Tibial nerve (tissue), 4 donors: Measurements from ENCODE around the gene TEX51. TPM values are rescaled to one million over a fixed set of nuclear protein-coding genes. Genes with fewer than 3 reads are reported as not detected.

Source experiments
- DNase-seq, 2 donors: peaks; one replicate each; pipeline ENCODE4 v3.0.0-alpha.2; 2019; ENCODE audit warnings: low spot score in 2 of 2
- H3K27ac ChIP-seq, 4 donors: fragments of 200-600 bp; sonication (generic) in 3 of 4; one replicate each; pipeline ENCODE4 v1.5.1; 2017 to 2019; ENCODE audit warnings: mild to moderate bottlenecking in 1 of 4
- H3K27me3 ChIP-seq, 2 donors: fragments of 200-600 bp; sonication (generic) in 1 of 2; one replicate each; pipeline versions ENCODE4 v1.5.1 to v1.6.0; 2017 to 2019
- H3K36me3 ChIP-seq, 3 donors: fragments of 200-600 bp; sonication (generic); one replicate each; pipeline ENCODE4 v1.5.1; 2018 to 2019
- H3K4me1 ChIP-seq, 4 donors: fragments of 200-600 bp; sonication (generic) in 3 of 4; one replicate each; pipeline ENCODE4 v1.5.1; 2017 to 2019
- H3K4me3 ChIP-seq, 4 donors: fragments of 200-600 bp; sonication (generic) in 3 of 4; one replicate each; pipeline ENCODE4 v1.5.1; 2017 to 2019; ENCODE audit warnings: mild to moderate bottlenecking in 1 of 4, moderate library complexity in 1 of 4
- H3K9me3 ChIP-seq, 4 donors: fragments of 200-600 bp; sonication (generic) in 3 of 4; one replicate each; pipeline ENCODE4 v1.5.1; 2017 to 2019
- CTCF ChIP-seq, 5 experiments: fragments of 200-600 bp in 3 of 5; fragments of 450-650 bp in 2 of 5; sonication (generic) in 3 of 5; IDR thresholded peaks; one replicate each; pipeline ENCODE4 v1.5.1; 2016 to 2019; ENCODE audit warnings: antibody characterized with exemption in 5 of 5, mild to moderate bottlenecking in 3 of 5, moderate library complexity in 2 of 5
- EP300 ChIP-seq, 2 donors: sonication (generic); formaldehyde crosslinking; IDR thresholded peaks; one replicate each; pipeline ENCODE4 v1.6.1; 2017; ENCODE audit warnings: antibody characterized with exemption in 2 of 2, mild to moderate bottlenecking in 1 of 2
- POLR2A ChIP-seq, 2 donors: fragments of 450-650 bp; IDR thresholded peaks; one replicate each; pipeline ENCODE4 v1.6.1; 2017; ENCODE audit warnings: antibody characterized with exemption in 2 of 2, mild to moderate bottlenecking in 2 of 2, moderate library complexity in 2 of 2
- WGBS, 2 donors: methylation state at CpG; one replicate each; pipeline ENCODE4 v1.1.5; 2018; 5-methylcytosine and 5-hydroxymethylcytosine counted together
- total RNA-seq, 4 donors: library from RNA; depleted of rRNA; stranded (reverse); fragments of >200 nt; gene quantifications; one replicate each; pipeline ENCODE4 v1.1.0, GENCODE V29; 2016

Gene TEX51
- total RNA-seq, 4 donors from 2014 or later: not detected

DNA sequence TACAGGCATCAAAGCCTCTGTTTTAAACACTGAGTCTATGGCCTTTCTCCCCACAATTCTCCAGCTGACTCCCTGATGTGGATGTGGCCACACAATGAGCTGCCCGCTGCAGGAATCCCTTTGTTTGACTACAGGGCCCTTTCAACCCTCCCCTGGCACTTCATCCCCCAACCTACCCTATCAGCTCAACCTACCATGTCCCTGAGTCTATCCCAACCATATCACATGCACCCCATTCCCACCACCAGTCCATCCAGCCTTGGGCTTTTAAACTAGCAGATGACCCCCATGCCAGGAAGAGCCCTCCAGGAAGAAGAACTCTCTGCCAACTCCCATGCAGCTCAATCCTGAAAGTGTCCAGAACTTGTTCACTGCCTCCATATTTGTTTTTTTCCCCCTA lies 46.9 kb upstream of the TEX51 start:
- no peaks in the 10 kb centered on the region for H3K36me3 ChIP-seq
- no peak for TF ChIP-seq CTCF (IDR thresholded peaks at IDR 0.05)
- TF ChIP-seq EP300 (IDR thresholded peaks at IDR 0.05): no peak
- no peak for TF ChIP-seq POLR2A (IDR thresholded peaks at IDR 0.05)
- no peak overlapping the region for H3K4me3 ChIP-seq
- no peaks in the 10 kb centered on the region for H3K9me3 ChIP-seq
- 89 to 91% methylated on average over 1 of the region's 1 CpG for WGBS, 2 donors
- no peak for DNase-seq
- no peaks in the 10 kb centered on the region for H3K27me3 ChIP-seq
- H3K4me1 ChIP-seq: no peaks in the 10 kb centered on the region
- H3K27ac ChIP-seq: no peak overlapping the region

DNA sequence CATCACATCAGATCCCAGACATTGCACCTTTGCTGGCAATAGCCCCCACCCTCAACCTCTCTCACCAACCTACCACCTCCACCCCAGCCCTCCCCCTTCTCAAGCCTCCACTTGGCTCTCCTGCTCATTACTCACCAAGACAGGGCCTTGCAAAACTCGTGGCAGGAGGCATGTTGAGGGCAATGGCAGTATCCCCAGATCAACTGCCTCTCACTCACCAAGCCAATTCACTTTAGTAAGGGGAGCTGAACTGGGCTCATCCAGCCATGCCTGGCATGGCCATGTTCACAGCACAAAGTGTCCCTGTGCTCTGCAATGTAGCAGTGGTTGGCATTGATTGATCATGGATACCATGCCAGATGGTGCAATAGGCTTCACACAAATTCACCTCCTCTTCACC lies 46.3 kb upstream of the TEX51 start:
- H3K36me3 ChIP-seq: no peaks in the 10 kb centered on the region
- TF ChIP-seq POLR2A (IDR thresholded peaks at IDR 0.05) (no peak), EP300 (IDR thresholded peaks at IDR 0.05) (no peak), CTCF (IDR thresholded peaks at IDR 0.05) (no peak)
- DNase-seq: no peak
- no peaks in the 10 kb centered on the region for H3K4me1 ChIP-seq
- H3K27ac ChIP-seq: no peak overlapping the region
- no peaks in the 10 kb centered on the region for H3K27me3 ChIP-seq
- no peaks in the 10 kb centered on the region for H3K9me3 ChIP-seq
- H3K4me3 ChIP-seq: no peak overlapping the region
- WGBS, 2 donors: 53 to 71% methylated on average over 1 of the region's 1 CpG

DNA sequence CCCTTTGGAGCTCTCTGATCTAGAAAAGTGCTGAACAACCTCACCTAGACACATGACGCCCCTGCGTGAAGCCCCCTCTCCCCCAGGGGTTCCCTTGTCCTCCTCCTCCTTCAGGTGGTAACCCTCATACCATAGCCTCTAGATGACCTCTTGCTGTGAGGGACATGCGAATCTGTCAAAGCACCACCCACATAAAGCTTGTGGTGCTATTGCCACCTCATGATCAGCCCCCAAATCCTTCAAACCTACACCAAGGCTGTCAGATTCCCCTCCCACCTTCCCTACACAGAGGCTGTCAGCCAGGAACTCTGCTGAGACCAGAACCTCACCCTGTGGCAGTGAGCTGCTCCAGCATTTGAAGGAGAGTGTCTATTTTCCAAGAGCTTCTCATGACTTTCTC lies 43.1 kb upstream of the TEX51 start:
- Histone ChIP-seq H3K4me3 (no peak overlapping the region), H3K27me3 (no peaks in the 10 kb centered on the region), H3K4me1 (no peaks in the 10 kb centered on the region), H3K9me3 (no peaks in the 10 kb centered on the region), H3K36me3 (no peaks in the 10 kb centered on the region), H3K27ac (no peak overlapping the region)
- TF ChIP-seq POLR2A (IDR thresholded peaks at IDR 0.05): no peak
- TF ChIP-seq CTCF (IDR thresholded peaks at IDR 0.05): no peak
- TF ChIP-seq EP300 (IDR thresholded peaks at IDR 0.05): no peak
- 77% methylated on average over 3 of the region's 3 CpGs for WGBS, 2 donors
- no peak for DNase-seq

- no peaks in the 10 kb centered on the region for H3K27me3 ChIP-seq
- WGBS, 2 donors: 70 to 79% methylated on average over 6 of the region's 6 CpGs
- H3K27ac ChIP-seq: no peak overlapping the region
- TF ChIP-seq POLR2A (IDR thresholded peaks at IDR 0.05) (no peak), CTCF (IDR thresholded peaks at IDR 0.05) (no peak), EP300 (IDR thresholded peaks at IDR 0.05) (no peak)
- no peak overlapping the region for H3K4me3 ChIP-seq
- no peaks in the 10 kb centered on the region for H3K36me3 ChIP-seq
- no peak for DNase-seq
- no peaks in the 10 kb centered on the region for H3K9me3 ChIP-seq
- H3K4me1 ChIP-seq: no peaks in the 10 kb centered on the region
Measured at GRCh38 chr2:126856403-126856802, 42.3 kb upstream of the TEX51 start.

DNA sequence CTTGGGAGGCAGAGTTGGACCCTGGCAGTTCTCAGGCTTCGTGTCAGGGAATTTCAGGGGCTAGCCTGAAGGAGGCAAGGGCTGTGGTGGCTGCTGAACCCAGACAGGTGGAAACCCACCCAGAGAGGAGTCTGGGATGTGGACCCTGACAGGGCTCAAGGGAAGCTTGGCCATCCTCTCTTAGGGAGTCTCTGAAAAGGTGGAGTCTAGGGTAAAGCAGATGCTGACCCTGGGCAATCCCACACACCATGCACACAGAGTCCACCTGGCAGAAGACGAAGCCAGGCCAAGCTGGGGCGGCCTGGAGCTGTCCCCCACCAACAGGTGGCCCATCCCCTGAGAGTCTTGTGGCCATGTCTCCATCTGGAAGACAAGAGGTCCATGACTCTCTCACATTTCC lies 41.2 kb upstream of the TEX51 start:
- WGBS, 2 donors: 83 to 94% methylated on average over 3 of the region's 3 CpGs
- no peaks in the 10 kb centered on the region for H3K4me1 ChIP-seq

More for the DNA sequence above, 41.2 kb upstream of the TEX51 start:
- Histone ChIP-seq H3K27ac (no peak overlapping the region), H3K4me3 (no peak overlapping the region), H3K9me3 (no peaks in the 10 kb centered on the region), H3K27me3 (no peaks in the 10 kb centered on the region), H3K36me3 (no peaks in the 10 kb centered on the region)
- TF ChIP-seq CTCF (IDR thresholded peaks at IDR 0.05) (no peak), POLR2A (IDR thresholded peaks at IDR 0.05) (no peak), EP300 (IDR thresholded peaks at IDR 0.05) (no peak)
- DNase-seq: no peak
